Esophagus muscularis mucosa (tissue), 4 donors: Measurements from ENCODE around the gene UGT2A2. TPM values are rescaled to one million over a fixed set of nuclear protein-coding genes. Genes with fewer than 3 reads are reported as not detected.

Experiments used
- DNase-seq: peaks from one replicate; pipeline ENCODE4 v3.0.0-alpha.2; 2017; ENCODE audit errors: extremely low spot score
- H3K27ac ChIP-seq, 4 donors: fragments of 200-600 bp; sonication (generic); replicated peaks in 1 of 4; 1 replicate in 3 of 4; 2 replicates in 1 of 4; pipeline ENCODE4 v1.5.1; 2016 to 2019; ENCODE audit warnings: mild to moderate bottlenecking in 1 of 4
- H3K27me3 ChIP-seq, 4 donors: fragments of 200-600 bp; sonication (generic); one replicate each; pipeline versions ENCODE4 v1.5.1 to v1.6.0; 2016 to 2019
- H3K36me3 ChIP-seq, 4 donors: fragments of 200-600 bp; sonication (generic); one replicate each; pipeline ENCODE4 v1.5.1; 2016 to 2019
- H3K4me1 ChIP-seq, 4 donors: fragments of 200-600 bp; sonication (generic); one replicate each; pipeline ENCODE4 v1.5.1; 2016 to 2019
- H3K4me3 ChIP-seq, 4 donors: fragments of 200-600 bp; sonication (generic); 1 replicate in 2 of 4; 2 replicates in 2 of 4; pipeline ENCODE4 v1.5.1; 2016 to 2019; ENCODE audit warnings: mild to moderate bottlenecking in 4 of 4, moderate library complexity in 1 of 4
- H3K9me3 ChIP-seq, 4 donors: fragments of 200-600 bp; sonication (generic); 1 replicate in 3 of 4; 2 replicates in 1 of 4; pipeline ENCODE4 v1.5.1; 2016 to 2019
- CTCF ChIP-seq, 3 experiments: fragments of 200-600 bp in 2 of 3; fragments of 450-650 bp in 1 of 3; sonication (generic) in 2 of 3; IDR thresholded peaks; one replicate each; pipeline ENCODE4 v1.5.1; 2017 to 2019; ENCODE audit warnings: antibody characterized with exemption in 3 of 3, mild to moderate bottlenecking in 2 of 3, moderate library complexity in 1 of 3
- EP300 ChIP-seq: sonication (generic); formaldehyde crosslinking; IDR thresholded peaks from one replicate; pipeline ENCODE4 v1.6.1; 2017; ENCODE audit warnings: antibody characterized with exemption
- POLR2A ChIP-seq: fragments of 450-650 bp; IDR thresholded peaks from one replicate; pipeline ENCODE4 v1.6.1; 2017; ENCODE audit warnings: antibody characterized with exemption, moderate library complexity, mild to moderate bottlenecking, low read depth
- POLR2AphosphoS5 ChIP-seq, 2 donors: sonication (generic); formaldehyde crosslinking; IDR thresholded peaks; one replicate each; pipeline ENCODE4 v1.6.1; 2017; ENCODE audit warnings: antibody characterized with exemption in 2 of 2
- WGBS: methylation state at CpG from one replicate; pipeline ENCODE4 v1.1.5; 2018; 5-methylcytosine and 5-hydroxymethylcytosine counted together
- intact Hi-C: fragments of 100-400 bp; cut with DNase I; formaldehyde crosslinking; loops from one replicate; pipeline ENCODE4 v1.15.1; 2023
- total RNA-seq, 4 donors: library from RNA; depleted of rRNA; stranded (reverse); fragments of >200 nt; gene quantifications; one replicate each; pipeline versions ENCODE4 v1.1.0 to v1.2.1, GENCODE V29; 2016

Gene UGT2A2
- total RNA-seq, 4 donors from 2014 or later = not detected

GRCh38 chr4:69600013-69600412, 39.4 kb downstream of the UGT2A2 start:
- Histone ChIP-seq H3K27me3 (no peaks in the 10 kb centered on the region), H3K4me1 (no peaks in the 10 kb centered on the region), H3K27ac (no peak overlapping the region), H3K4me3 (no peak overlapping the region), H3K36me3 (no peaks in the 10 kb centered on the region), H3K9me3 (no peaks in the 10 kb centered on the region)
- WGBS = 78% methylated on average over 2 of the region's 2 CpGs
- TF ChIP-seq POLR2AphosphoS5 (IDR thresholded peaks at IDR 0.05) (no peak), POLR2A (no peak), EP300 (no peak), CTCF (IDR thresholded peaks at IDR 0.05) (no peak)
- DNase-seq = no peak
- intact Hi-C loops = no loop called here

GRCh38 chr4:69594382-69594781, 45.1 kb downstream of the UGT2A2 start:
- no peaks in the 10 kb centered on the region for H3K27me3 ChIP-seq
- no peak for TF ChIP-seq EP300
- TF ChIP-seq POLR2AphosphoS5 (IDR thresholded peaks at IDR 0.05) = no peak
- no peak for TF ChIP-seq CTCF (IDR thresholded peaks at IDR 0.05)
- TF ChIP-seq POLR2A = no peak
- H3K9me3 ChIP-seq = no peaks in the 10 kb centered on the region
- H3K27ac ChIP-seq = no peak overlapping the region
- no peak for DNase-seq
- intact Hi-C loops = no loop called here
- no peaks in the 10 kb centered on the region for H3K4me1 ChIP-seq
- H3K4me3 ChIP-seq = no peak overlapping the region
- 57% methylated on average over 4 of the region's 4 CpGs for WGBS
- no peaks in the 10 kb centered on the region for H3K36me3 ChIP-seq

GRCh38 chr4:69591364-69591763, 48.1 kb downstream of the UGT2A2 start:
- H3K4me1 ChIP-seq = no peaks in the 10 kb centered on the region
- no peak for DNase-seq
- H3K9me3 ChIP-seq = no peaks in the 10 kb centered on the region
- H3K4me3 ChIP-seq = no peak overlapping the region
- no peaks in the 10 kb centered on the region for H3K36me3 ChIP-seq
- no peaks in the 10 kb centered on the region for H3K27me3 ChIP-seq
- TF ChIP-seq EP300 (no peak), CTCF (IDR thresholded peaks at IDR 0.05) (no peak), POLR2A (no peak), POLR2AphosphoS5 (IDR thresholded peaks at IDR 0.05) (no peak)
- intact Hi-C loops = no loop called here
- no peak overlapping the region for H3K27ac ChIP-seq
- 47% methylated on average over 1 of the region's 1 CpG for WGBS

- Histone ChIP-seq H3K27me3 (no peaks in the 10 kb centered on the region), H3K36me3 (no peaks in the 10 kb centered on the region), H3K9me3 (no peaks in the 10 kb centered on the region), H3K4me1 (no peaks in the 10 kb centered on the region), H3K27ac (no peak overlapping the region), H3K4me3 (no peak overlapping the region)
- intact Hi-C loops = no loop called here
- 50% methylated on average over 1 of the region's 1 CpG for WGBS
- no peak for TF ChIP-seq CTCF (IDR thresholded peaks at IDR 0.05)
- TF ChIP-seq POLR2A = no peak
- TF ChIP-seq EP300 = no peak
- no peak for TF ChIP-seq POLR2AphosphoS5 (IDR thresholded peaks at IDR 0.05)
- DNase-seq = no peak
Observed at GRCh38 chr4:69589884-69590283, 49.6 kb downstream of the UGT2A2 start.

- no peak for DNase-seq
- Histone ChIP-seq H3K9me3 (no peaks in the 10 kb centered on the region), H3K4me3 (no peak overlapping the region), H3K27ac (no peak overlapping the region), H3K36me3 (no peaks in the 10 kb centered on the region), H3K4me1 (no peaks in the 10 kb centered on the region), H3K27me3 (no peaks in the 10 kb centered on the region)
- WGBS = 75% methylated on average over 5 of the region's 5 CpGs
- intact Hi-C loops = no loop called here
- no peak for TF ChIP-seq POLR2AphosphoS5 (IDR thresholded peaks at IDR 0.05)
Observed at GRCh38 chr4:69584135-69584534, 55.3 kb downstream of the UGT2A2 start.
